ENCODE results near the gene MED12L. TPM values are rescaled to one million over a fixed set of nuclear protein-coding genes. Genes with fewer than 3 reads are reported as not detected.

Gene MED12L
- total RNA-seq, 4 donors from 2014 or later: 0.08 to 1.5 (median 0.19) TPM

DNA sequence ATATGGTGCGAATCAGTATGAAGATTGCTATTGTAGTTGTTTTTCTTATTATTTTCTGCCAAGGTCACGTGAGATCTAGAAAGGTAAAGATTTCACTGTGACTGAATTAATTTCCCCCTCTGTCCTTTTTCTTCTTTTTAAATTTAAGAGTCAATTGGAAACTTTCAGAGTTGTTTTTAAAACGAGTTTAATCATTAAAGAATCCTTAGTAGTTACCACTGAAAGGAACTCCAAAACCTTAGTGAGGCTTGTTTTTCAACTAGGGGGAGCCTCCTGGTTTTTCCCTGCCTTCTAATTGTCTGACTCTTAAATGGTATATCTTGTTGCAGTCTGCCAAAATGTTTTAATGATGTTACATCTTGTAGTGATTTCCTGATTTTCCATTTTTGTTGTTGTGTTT lies 281.5 kb downstream of the MED12L start:
- H3K27ac ChIP-seq: no peak overlapping the region
- H3K4me3 ChIP-seq: no peak overlapping the region
- WGBS, 2 donors: 74 to 84% methylated on average over 3 of the region's 3 CpGs
- TF ChIP-seq, protein P1, sequence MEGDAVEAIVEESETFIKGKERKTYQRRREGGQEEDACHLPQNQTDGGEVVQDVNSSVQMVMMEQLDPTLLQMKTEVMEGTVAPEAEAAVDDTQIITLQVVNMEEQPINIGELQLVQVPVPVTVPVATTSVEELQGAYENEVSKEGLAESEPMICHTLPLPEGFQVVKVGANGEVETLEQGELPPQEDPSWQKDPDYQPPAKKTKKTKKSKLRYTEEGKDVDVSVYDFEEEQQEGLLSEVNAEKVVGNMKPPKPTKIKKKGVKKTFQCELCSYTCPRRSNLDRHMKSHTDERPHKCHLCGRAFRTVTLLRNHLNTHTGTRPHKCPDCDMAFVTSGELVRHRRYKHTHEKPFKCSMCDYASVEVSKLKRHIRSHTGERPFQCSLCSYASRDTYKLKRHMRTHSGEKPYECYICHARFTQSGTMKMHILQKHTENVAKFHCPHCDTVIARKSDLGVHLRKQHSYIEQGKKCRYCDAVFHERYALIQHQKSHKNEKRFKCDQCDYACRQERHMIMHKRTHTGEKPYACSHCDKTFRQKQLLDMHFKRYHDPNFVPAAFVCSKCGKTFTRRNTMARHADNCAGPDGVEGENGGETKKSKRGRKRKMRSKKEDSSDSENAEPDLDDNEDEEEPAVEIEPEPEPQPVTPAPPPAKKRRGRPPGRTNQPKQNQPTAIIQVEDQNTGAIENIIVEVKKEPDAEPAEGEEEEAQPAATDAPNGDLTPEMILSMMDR (IDR thresholded peaks at IDR 0.05): no peak
- no peak for TF ChIP-seq POLR2A (IDR thresholded peaks at IDR 0.05)
- no peak for DNase-seq
- no peaks in the 10 kb centered on the region for H3K4me1 ChIP-seq
- no peaks in the 10 kb centered on the region for H3K9me3 ChIP-seq
- no peaks in the 10 kb centered on the region for H3K27me3 ChIP-seq
- no peaks in the 10 kb centered on the region for H3K36me3 ChIP-seq
- intact Hi-C loops (cut with DNase I): no loop called here

DNA sequence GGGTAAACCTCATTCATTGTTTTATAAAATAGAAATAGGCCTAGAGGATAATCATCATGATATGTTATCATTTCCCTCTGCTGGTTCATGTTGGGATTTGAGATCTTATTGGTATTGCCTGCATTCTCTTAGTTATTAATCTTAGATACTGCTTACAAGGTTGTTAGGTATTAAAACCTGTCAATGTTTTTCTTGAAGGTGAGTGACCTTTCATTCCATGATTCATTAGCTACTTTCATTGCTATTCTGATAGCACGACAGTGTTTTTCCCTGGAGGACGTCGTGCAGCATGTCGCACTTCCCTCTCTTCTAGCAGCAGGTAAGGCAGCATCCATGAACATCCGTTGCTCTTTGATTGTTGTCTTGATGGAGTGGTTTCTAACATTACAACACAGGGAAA lies 282.0 kb downstream of the MED12L start:
- Histone ChIP-seq H3K27ac (no peak overlapping the region), H3K4me3 (no peak overlapping the region), H3K9me3 (no peaks in the 10 kb centered on the region), H3K4me1 (no peaks in the 10 kb centered on the region), H3K27me3 (no peaks in the 10 kb centered on the region), H3K36me3 (no peaks in the 10 kb centered on the region)
- DNase-seq: no peak
- TF ChIP-seq POLR2A (IDR thresholded peaks at IDR 0.05): no peak
- TF ChIP-seq, protein P1 (IDR thresholded peaks at IDR 0.05): no peak
- intact Hi-C loops (cut with DNase I): no loop called here
- 77 to 78% methylated on average over 5 of the region's 5 CpGs for WGBS, 2 donors

DNA sequence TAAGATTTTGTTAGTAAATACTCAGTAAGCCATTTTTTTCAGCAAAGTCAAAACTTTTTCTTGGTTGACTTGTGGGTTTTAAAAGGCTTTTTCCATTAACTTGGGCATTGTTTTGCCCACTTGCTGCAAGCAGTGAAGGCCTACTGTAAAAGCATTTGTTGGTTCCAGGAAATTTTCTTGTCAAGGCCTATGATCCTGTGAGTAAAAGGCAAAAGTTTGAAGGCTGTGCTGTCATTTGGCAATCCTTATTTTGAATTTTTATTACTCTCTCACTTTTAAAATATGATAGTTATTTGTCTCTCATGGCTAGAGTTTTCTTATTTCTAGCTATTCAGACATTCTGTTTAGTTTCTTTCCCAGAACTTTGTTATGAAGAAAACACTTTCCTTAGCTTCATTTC lies 286.1 kb downstream of the MED12L start:
- Histone ChIP-seq H3K36me3 (no peaks in the 10 kb centered on the region), H3K9me3 (no peaks in the 10 kb centered on the region), H3K27ac (no peak overlapping the region), H3K4me1 (no peaks in the 10 kb centered on the region), H3K27me3 (no peaks in the 10 kb centered on the region), H3K4me3 (no peak overlapping the region)
- intact Hi-C loops (cut with DNase I): no loop called here
- no peak for DNase-seq
- TF ChIP-seq POLR2A (IDR thresholded peaks at IDR 0.05): no peak
- TF ChIP-seq, protein P1 (IDR thresholded peaks at IDR 0.05): no peak

DNA sequence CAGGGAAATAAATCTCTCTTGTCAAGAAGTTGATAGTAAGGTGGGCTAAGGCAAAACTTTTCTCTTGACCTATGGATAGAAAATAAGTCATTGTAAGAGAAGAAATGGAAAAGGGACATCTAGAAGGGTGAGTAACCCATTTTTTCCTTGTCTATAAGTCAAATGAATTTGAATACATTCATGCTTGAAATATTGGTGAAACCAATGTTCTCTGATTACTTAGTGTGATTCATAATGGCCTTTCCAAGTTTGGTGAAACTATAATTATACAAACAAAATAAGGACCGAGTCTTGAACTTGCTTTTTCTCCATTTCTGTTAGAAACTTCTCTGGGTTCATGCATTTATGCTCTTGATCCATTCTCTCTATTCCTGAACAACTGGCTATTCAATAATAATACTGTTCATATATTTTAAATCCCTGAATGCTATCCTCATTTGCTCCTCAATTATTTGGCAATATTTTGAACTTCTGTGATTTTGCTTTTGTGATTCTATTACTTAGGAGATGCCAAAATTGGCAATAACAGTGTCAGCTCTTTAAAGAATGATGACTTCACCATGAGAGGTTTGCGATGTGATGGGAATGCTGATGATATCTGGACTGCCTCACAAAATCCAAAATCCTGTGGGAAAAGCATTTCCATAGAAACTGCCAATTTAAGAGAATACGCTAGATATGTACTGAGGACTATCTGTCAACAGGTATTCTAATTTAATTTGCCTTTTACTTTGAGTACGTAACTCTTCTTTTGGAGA lies 286.8 kb downstream of the MED12L start:
- Histone ChIP-seq H3K36me3 (no peaks in the 10 kb centered on the region), H3K27ac (no peak overlapping the region), H3K27me3 (no peaks in the 10 kb centered on the region), H3K9me3 (no peaks in the 10 kb centered on the region), H3K4me1 (no peaks in the 10 kb centered on the region), H3K4me3 (no peak overlapping the region)
- no peak for DNase-seq
- 80 to 98% methylated on average over 4 of the region's 4 CpGs for whole genome bisulfite sequencing, 2 donors
- TF ChIP-seq, protein P1 (IDR thresholded peaks at IDR 0.05): no peak
- no peak for TF ChIP-seq POLR2A (IDR thresholded peaks at IDR 0.05)
- intact Hi-C loops (cut with DNase I): no loop called here

DNA sequence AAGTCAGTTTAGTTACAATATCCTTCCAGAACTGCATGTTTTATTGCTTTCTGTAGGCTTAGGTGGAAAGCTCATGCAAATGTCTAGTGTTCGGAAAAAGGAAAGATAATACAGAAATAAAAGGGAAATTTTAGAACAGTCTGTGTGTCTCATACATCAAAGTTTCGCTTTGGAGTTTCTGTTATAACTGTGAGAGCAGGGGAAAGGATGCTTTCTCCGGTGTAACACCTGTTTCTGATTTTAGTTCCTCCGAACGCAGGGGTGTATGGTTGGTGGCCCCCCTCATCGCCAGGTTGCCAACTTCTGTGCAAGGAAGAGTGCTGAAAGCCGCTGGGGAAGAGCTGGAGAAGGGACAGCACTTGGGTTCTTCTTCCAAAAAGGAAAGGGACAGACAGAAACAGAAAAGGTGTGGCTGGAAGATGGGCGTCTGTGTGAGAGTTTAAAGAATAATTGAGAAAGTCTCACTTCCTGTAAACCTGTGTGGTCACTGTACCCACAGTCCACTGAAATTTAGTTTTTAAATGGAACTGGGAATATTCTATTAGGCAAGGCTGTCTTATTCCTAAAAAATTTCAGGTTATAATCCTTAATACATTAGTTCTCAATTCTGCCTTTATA lies 292.4 kb downstream of the MED12L start:
- 71 to 82% methylated on average over 8 of the region's 8 CpGs for WGBS, 2 donors
- intact Hi-C loops (cut with DNase I): no loop called here
- DNase-seq: no peak
- no peaks in the 10 kb centered on the region for H3K27me3 ChIP-seq
- no peaks in the 10 kb centered on the region for H3K36me3 ChIP-seq
- H3K4me3 ChIP-seq: no peak overlapping the region
- TF ChIP-seq, protein P1 (IDR thresholded peaks at IDR 0.05): no peak
- no peak for TF ChIP-seq POLR2A (IDR thresholded peaks at IDR 0.05)
- no peaks in the 10 kb centered on the region for H3K4me1 ChIP-seq
- no peak overlapping the region for H3K27ac ChIP-seq
- H3K9me3 ChIP-seq: no peaks in the 10 kb centered on the region

All from esophagus squamous epithelium (tissue), 5 donors.